ENCODE results near the gene MMD2. TPM values are rescaled to one million over a fixed set of nuclear protein-coding genes. Genes with fewer than 3 reads are reported as not detected.

MMD2 gene
- total RNA-seq, 1 donor from 2014 or later: not detected

Other genes starting within 250 kb of the MMD2 start
- gene AP5Z1, start 183.6 kb downstream of the MMD2 start, total RNA-seq: 14.4 TPM
- gene PAPOLB, start 97.2 kb downstream of the MMD2 start, total RNA-seq: 0.08 TPM
- 3.9 TPM for gene RADIL, start 75.5 kb downstream of the MMD2 start, total RNA-seq
- gene RBAK, start 86.7 kb upstream of the MMD2 start, total RNA-seq: 7.3 TPM
- 49.3 TPM for gene WIPI2, start 231.0 kb upstream of the MMD2 start, total RNA-seq